OCI-LY7 (cell line): Measurements from ENCODE around the gene SST. TPM values are rescaled to one million over a fixed set of nuclear protein-coding genes. Genes with fewer than 3 reads are reported as not detected.

Source experiments
- BruUV-seq: library from RNA; stranded (reverse); fragments of 400-500 nt; replicated peaks from 2 replicates; lab custom pipeline; 2021; lab: Mats Ljungman, UMichigan
- CTCF ChIA-PET: fragments of 300-600 bp; sonication (Branson Sonifier 250); formaldehyde crosslinking; loops from one replicate; lab custom pipeline; 2022; ENCODE audit warnings: antibody characterized with exemption; ENCODE audit not compliant: unreplicated experiment; lab: Charles Lee
- POLR2A ChIA-PET: fragments of 300-600 bp; sonication (Branson Sonifier 250); formaldehyde crosslinking; loops from one replicate; lab custom pipeline; 2022; ENCODE audit warnings: antibody characterized with exemption; lab: Charles Lee
- DNase-seq: peaks from one replicate; pipeline ENCODE4 v3.0.0-alpha.2; 2015; ENCODE audit warnings: low spot score
- H2AFZ ChIP-seq: fragments of 200-600 bp; sonication (generic), shearing (Covaris generic); 2 replicates; pipeline ENCODE4 v1.6.1; 2014; ENCODE audit warnings: mild to moderate bottlenecking, antibody characterized with exemption, low read length, moderate library complexity
- H3K27ac ChIP-seq: fragments of 200-600 bp; sonication (generic); 2 replicates; pipeline ENCODE4 v1.5.1; 2014; ENCODE audit warnings: mixed run types, low read depth, mild to moderate bottlenecking, moderate library complexity, low read length, inconsistent platforms; ENCODE audit not compliant: poor library complexity, severe bottlenecking
- H3K36me3 ChIP-seq: fragments of 200-600 bp; sonication (generic); 2 replicates; pipeline ENCODE4 v1.6.1; 2014; ENCODE audit warnings: mild to moderate bottlenecking, antibody characterized with exemption, low read length, moderate library complexity, mixed read lengths; ENCODE audit not compliant: insufficient read depth
- H3K4me1 ChIP-seq: fragments of 200-600 bp; sonication (generic); 2 replicates; pipeline ENCODE4 v1.5.1; 2014; ENCODE audit warnings: mild to moderate bottlenecking, low read length; ENCODE audit not compliant: insufficient read depth, poor library complexity, severe bottlenecking
- H3K4me2 ChIP-seq: fragments of 200-600 bp; sonication (generic); 2 replicates; pipeline ENCODE4 v1.6.1; 2014; ENCODE audit warnings: mild to moderate bottlenecking, low read length
- H3K4me3 ChIP-seq: fragments of 200-600 bp; sonication (generic); 2 replicates; pipeline ENCODE4 v1.5.1; 2014; ENCODE audit warnings: mild to moderate bottlenecking, low read depth, low read length; ENCODE audit not compliant: poor library complexity, severe bottlenecking
- H3K79me2 ChIP-seq: fragments of 200-600 bp; sonication (generic); 2 replicates; pipeline ENCODE4 v1.6.1; 2016; ENCODE audit warnings: low read depth, mild to moderate bottlenecking, low read length, moderate library complexity, mixed read lengths; ENCODE audit not compliant: insufficient read depth
- H3K9me2 ChIP-seq: fragments of 200-600 bp; sonication (generic); 2 replicates; pipeline ENCODE4 v1.6.1; 2016; ENCODE audit warnings: mild to moderate bottlenecking, low read length, mixed read lengths; ENCODE audit not compliant: insufficient read depth
- H3K9me3 ChIP-seq: fragments of 200-600 bp; sonication (generic); 2 replicates; pipeline ENCODE4 v1.6.1; 2014; ENCODE audit warnings: mild to moderate bottlenecking, mixed run types, low read length, mixed read lengths
- H4K20me1 ChIP-seq: fragments of 200-600 bp; sonication (generic); 2 replicates; pipeline ENCODE4 v1.6.1; 2014; ENCODE audit warnings: mild to moderate bottlenecking, antibody characterized with exemption, low read length, moderate library complexity, mixed read lengths; ENCODE audit not compliant: insufficient read depth
- EZH2phosphoT487 ChIP-seq: fragments of 200-600 bp; sonication (generic); IDR thresholded peaks from 2 replicates; pipeline ENCODE4 v1.6.1; 2018; ENCODE audit warnings: low read depth, borderline replicate concordance, mild to moderate bottlenecking, mixed run types, antibody characterized with exemption, low read length, moderate library complexity, mixed read lengths
- intact Hi-C: fragments of 100-400 bp; cut with micrococcal nuclease; formaldehyde crosslinking; loops from one replicate; pipeline ENCODE4 v1.10.0; 2022; ENCODE audit not compliant: unreplicated experiment
- total RNA-seq, 2 experiments: library from RNA; depleted of rRNA in 1 of 2; stranded (reverse); fragments of >200 nt in 1 of 2; shearing (Covaris generic) in 1 of 2; gene quantifications; 2 replicates each; pipeline ENCODE4 v1.2.3, GENCODE V29; 2014 to 2022
- TF ChIP-seq, protein P1 (sequence below): fragments of 200-600 bp; sonication (generic); conservative IDR thresholded peaks from 2 replicates; pipeline ENCODE4 v1.5.1; 2014; ENCODE audit warnings: mild to moderate bottlenecking, antibody characterized with exemption, low read length, moderate library complexity, mixed read lengths

SST gene
- total RNA-seq, 2 experiments from 2014 or later, result not detected

DNA sequence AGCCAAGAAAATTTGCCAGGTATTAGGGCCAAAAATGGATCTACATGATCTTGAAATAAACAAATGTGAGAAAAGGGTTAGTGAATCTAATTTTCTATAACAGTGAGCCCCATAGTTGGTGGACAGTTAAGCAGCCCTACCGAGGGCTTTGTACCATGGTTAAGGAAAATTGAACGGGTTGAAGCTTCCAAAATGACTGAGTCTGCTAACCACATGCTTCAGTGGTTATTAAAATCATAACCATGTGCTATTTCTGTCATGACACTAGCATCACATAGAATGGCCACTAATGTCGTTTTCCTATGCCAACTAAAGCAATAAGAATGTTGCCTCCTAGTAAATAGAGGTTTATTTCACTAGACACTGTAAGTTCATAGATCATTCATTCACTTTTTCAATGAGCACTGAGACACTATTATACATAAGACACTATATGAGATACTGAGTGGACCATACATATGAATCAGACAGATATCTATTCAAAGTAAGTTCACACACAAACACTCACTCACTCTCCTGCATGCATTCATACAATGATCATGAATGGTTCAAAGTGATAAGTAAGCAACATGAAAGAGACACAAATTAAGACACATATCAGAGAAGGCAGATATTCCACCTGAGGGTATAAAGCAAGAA, 4.3 kb downstream of the SST start:
- no TSS peak for BruUV-seq
- CTCF ChIA-PET, result no interaction called here
- TF ChIP-seq, protein P1, sequence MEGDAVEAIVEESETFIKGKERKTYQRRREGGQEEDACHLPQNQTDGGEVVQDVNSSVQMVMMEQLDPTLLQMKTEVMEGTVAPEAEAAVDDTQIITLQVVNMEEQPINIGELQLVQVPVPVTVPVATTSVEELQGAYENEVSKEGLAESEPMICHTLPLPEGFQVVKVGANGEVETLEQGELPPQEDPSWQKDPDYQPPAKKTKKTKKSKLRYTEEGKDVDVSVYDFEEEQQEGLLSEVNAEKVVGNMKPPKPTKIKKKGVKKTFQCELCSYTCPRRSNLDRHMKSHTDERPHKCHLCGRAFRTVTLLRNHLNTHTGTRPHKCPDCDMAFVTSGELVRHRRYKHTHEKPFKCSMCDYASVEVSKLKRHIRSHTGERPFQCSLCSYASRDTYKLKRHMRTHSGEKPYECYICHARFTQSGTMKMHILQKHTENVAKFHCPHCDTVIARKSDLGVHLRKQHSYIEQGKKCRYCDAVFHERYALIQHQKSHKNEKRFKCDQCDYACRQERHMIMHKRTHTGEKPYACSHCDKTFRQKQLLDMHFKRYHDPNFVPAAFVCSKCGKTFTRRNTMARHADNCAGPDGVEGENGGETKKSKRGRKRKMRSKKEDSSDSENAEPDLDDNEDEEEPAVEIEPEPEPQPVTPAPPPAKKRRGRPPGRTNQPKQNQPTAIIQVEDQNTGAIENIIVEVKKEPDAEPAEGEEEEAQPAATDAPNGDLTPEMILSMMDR, result no peak
- no peak for TF ChIP-seq EZH2phosphoT487

DNA sequence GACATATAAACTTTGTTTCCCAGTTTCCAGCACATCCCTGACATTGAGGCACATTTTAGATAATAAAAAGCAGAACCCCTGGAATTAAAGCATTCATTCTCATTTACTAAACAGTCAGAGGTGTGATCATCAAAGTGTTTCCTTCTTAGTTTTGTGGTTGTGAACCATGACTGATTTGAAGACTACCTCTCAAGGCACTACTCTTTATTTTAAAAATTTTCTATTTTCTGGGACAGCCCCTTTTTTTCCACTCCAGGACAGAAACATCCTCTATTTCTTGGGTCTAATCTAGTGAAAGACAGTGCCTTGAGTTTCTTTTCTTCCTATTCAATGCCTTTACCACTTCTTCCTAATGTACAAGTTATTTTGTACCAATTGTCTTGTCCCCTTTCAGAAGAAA, 5.2 kb downstream of the SST start:
- TF ChIP-seq, protein P1, result no peak
- no peak for TF ChIP-seq EZH2phosphoT487
- Histone ChIP-seq H3K9me2 (no peaks in the 10 kb centered on the region), H4K20me1 (no peaks in the 10 kb centered on the region), H2AFZ (no peak overlapping the region), H3K4me3 (no peak overlapping the region), H3K27ac (no peak overlapping the region), H3K36me3 (no peaks in the 10 kb centered on the region), H3K9me3 (no peaks in the 10 kb centered on the region), H3K79me2 (no peaks in the 10 kb centered on the region), H3K4me2 (no peak overlapping the region), H3K4me1 (no peaks in the 10 kb centered on the region)
- intact Hi-C loops, result no loop called here
- ChIA-PET CTCF (no interaction called here), POLR2A (no interaction called here)
- no TSS peak for BruUV-seq
- DNase-seq, result no peak

More for the DNA sequence above, 4.3 kb downstream of the SST start:
- intact Hi-C loops, result no loop called here
- H3K4me2 ChIP-seq, result no peak overlapping the region
- H3K4me1 ChIP-seq, result no peaks in the 10 kb centered on the region
- no peak overlapping the region for H3K4me3 ChIP-seq
- POLR2A ChIA-PET, result no interaction called here
- H4K20me1 ChIP-seq, result no peaks in the 10 kb centered on the region
- H2AFZ ChIP-seq, result no peak overlapping the region
- no peaks in the 10 kb centered on the region for H3K9me3 ChIP-seq
- no peak for DNase-seq
- H3K79me2 ChIP-seq, result no peaks in the 10 kb centered on the region
- H3K27ac ChIP-seq, result no peak overlapping the region
- no peaks in the 10 kb centered on the region for H3K36me3 ChIP-seq
- no peaks in the 10 kb centered on the region for H3K9me2 ChIP-seq

GRCh38 chr3:187662848-187663409, 7.3 kb downstream of the SST start:
- Histone ChIP-seq H3K9me3 (no peaks in the 10 kb centered on the region), H2AFZ (no peak overlapping the region), H3K4me3 (no peak overlapping the region), H4K20me1 (no peaks in the 10 kb centered on the region), H3K9me2 (no peaks in the 10 kb centered on the region), H3K79me2 (no peaks in the 10 kb centered on the region), H3K27ac (no peak overlapping the region), H3K4me2 (no peak overlapping the region), H3K36me3 (no peaks in the 10 kb centered on the region), H3K4me1 (no peaks in the 10 kb centered on the region)
- no TSS peak for BruUV-seq
- ChIA-PET POLR2A (no interaction called here), CTCF (no interaction called here)
- TF ChIP-seq, protein P1, result no peak
- no peak for TF ChIP-seq EZH2phosphoT487
- no peak for DNase-seq
- intact Hi-C loops, result no loop called here
